Effector memory CD4-positive, alpha-beta T cell (primary cell): Measurements from ENCODE around the gene PRR3.

Source experiments
- DNase-seq, 3 donors: peaks; one replicate each; pipeline ENCODE4 v3.0.0-alpha.2; 2020
- H3K27ac ChIP-seq: 2 replicates; pipeline ENCODE4 v1.7.0; 2013; ENCODE audit warnings: mild to moderate bottlenecking, low read length, moderate library complexity; ENCODE audit not compliant: insufficient read depth, poor library complexity, severe bottlenecking
- H3K27me3 ChIP-seq: replicated peaks from 2 replicates; pipeline ENCODE4 v1.7.0; 2013; ENCODE audit warnings: mild to moderate bottlenecking, low read length; ENCODE audit not compliant: insufficient read depth, control insufficient read depth, poor library complexity, severe bottlenecking
- H3K36me3 ChIP-seq: 2 replicates; pipeline ENCODE4 v1.7.0; 2013; ENCODE audit warnings: mild to moderate bottlenecking, low read length, moderate library complexity; ENCODE audit not compliant: control insufficient read depth, insufficient read depth
- H3K4me1 ChIP-seq: 2 replicates; pipeline ENCODE4 v1.7.0; 2013; ENCODE audit warnings: low read length, mild to moderate bottlenecking; ENCODE audit not compliant: control insufficient read depth, insufficient read depth, poor library complexity, severe bottlenecking
- H3K4me3 ChIP-seq: 2 replicates; pipeline ENCODE4 v1.7.0; 2013; ENCODE audit warnings: low read length, low read depth, mild to moderate bottlenecking; ENCODE audit not compliant: insufficient read depth, poor library complexity, severe bottlenecking
- H3K9me3 ChIP-seq: 2 replicates; pipeline ENCODE4 v1.7.0; 2013; ENCODE audit warnings: mild to moderate bottlenecking, low read length, moderate library complexity; ENCODE audit not compliant: control insufficient read depth

Gene PRR3

GRCh38 chr6:30570263-30570662 lies 13.2 kb downstream of the PRR3 start:
- Histone ChIP-seq H3K27ac (peak overlapping the region; percentile 95), H3K4me3 (peak overlapping the region; percentile 81)

GRCh38 chr6:30570740-30571074 lies 13.6 kb downstream of the PRR3 start:
- Histone ChIP-seq H3K4me1 (peaks cover 22% of the 10 kb centered on the region), H3K36me3 (no peaks in the 10 kb centered on the region), H3K9me3 (no peaks in the 10 kb centered on the region), H3K4me3 (peak overlapping the region; percentile 81), H3K27ac (peak overlapping the region; percentile 95), H3K27me3 (no peaks in the 10 kb centered on the region)
- no peak for DNase-seq

More at GRCh38 chr6:30570263-30570662, 13.2 kb downstream of the PRR3 start:
- Histone ChIP-seq H3K9me3 (no peaks in the 10 kb centered on the region), H3K4me1 (peaks cover 22% of the 10 kb centered on the region), H3K27me3 (no peaks in the 10 kb centered on the region), H3K36me3 (no peaks in the 10 kb centered on the region)
- no peak for DNase-seq

- peak; percentile 99 for DNase-seq
- peak within 1 kb of the TSS; percentile 81 for H3K4me3 ChIP-seq
- no peaks in the 10 kb centered on the region for H3K27me3 ChIP-seq
- peak within 1 kb of the TSS; percentile 95 for H3K27ac ChIP-seq
- H3K4me1 ChIP-seq: peaks cover 22% of the 10 kb centered on the region
- H3K36me3 ChIP-seq: no peaks in the 10 kb centered on the region
- H3K9me3 ChIP-seq: no peaks in the 10 kb centered on the region
These were observed 14.1 kb downstream of the PRR3 start, which contains the start of gene ABCF1 for GRCh38 chr6:30571075-30571761. TSS of gene ABCF1 (plus strand) at chr6:30571442. CDS start at chr6:30571488, 46 bp downstream.

- Histone ChIP-seq H3K4me3 (peak overlapping the region; percentile 81), H3K9me3 (no peaks in the 10 kb centered on the region), H3K4me1 (peaks cover 22% of the 10 kb centered on the region), H3K27me3 (no peaks in the 10 kb centered on the region), H3K36me3 (peaks cover 3% of the 10 kb centered on the region), H3K27ac (peak overlapping the region; percentile 95)
- DNase-seq: no peak
These were observed 14.6 kb downstream of the PRR3 start for GRCh38 chr6:30571762-30572082.

- Histone ChIP-seq H3K4me1 (peaks cover 22% of the 10 kb centered on the region), H3K4me3 (peak overlapping the region; percentile 81), H3K36me3 (peaks cover 7% of the 10 kb centered on the region), H3K27ac (peak overlapping the region; percentile 95), H3K9me3 (no peaks in the 10 kb centered on the region), H3K27me3 (no peaks in the 10 kb centered on the region)
- DNase-seq: no peak
These were observed 15.1 kb downstream of the PRR3 start for GRCh38 chr6:30572148-30572547.

GRCh38 chr6:30573113-30573512 lies 16.0 kb downstream of the PRR3 start:
- peaks cover 22% of the 10 kb centered on the region for H3K4me1 ChIP-seq
- H3K27ac ChIP-seq: no peak overlapping the region
- H3K27me3 ChIP-seq: no peaks in the 10 kb centered on the region
- no peaks in the 10 kb centered on the region for H3K9me3 ChIP-seq
- H3K36me3 ChIP-seq: peaks cover 17% of the 10 kb centered on the region
- H3K4me3 ChIP-seq: no peak overlapping the region
- DNase-seq: no peak

GRCh38 chr6:30578051-30578450 lies 21.0 kb downstream of the PRR3 start:
- Histone ChIP-seq H3K9me3 (no peaks in the 10 kb centered on the region), H3K4me3 (no peak overlapping the region), H3K27me3 (no peaks in the 10 kb centered on the region), H3K36me3 (peaks cover 63% of the 10 kb centered on the region), H3K27ac (no peak overlapping the region), H3K4me1 (peaks cover 2% of the 10 kb centered on the region)
- DNase-seq: no peak

GRCh38 chr6:30583921-30584320 lies 26.8 kb downstream of the PRR3 start:
- Histone ChIP-seq H3K27me3 (no peaks in the 10 kb centered on the region), H3K9me3 (no peaks in the 10 kb centered on the region), H3K4me3 (no peak overlapping the region), H3K36me3 (peaks cover 89% of the 10 kb centered on the region), H3K4me1 (no peaks in the 10 kb centered on the region), H3K27ac (no peak overlapping the region)
- no peak for DNase-seq

GRCh38 chr6:30589754-30590358 lies 32.8 kb downstream of the PRR3 start:
- no peak overlapping the region for H3K27ac ChIP-seq
- H3K9me3 ChIP-seq: no peaks in the 10 kb centered on the region
- H3K27me3 ChIP-seq: no peaks in the 10 kb centered on the region
- no peak for DNase-seq
- no peak overlapping the region for H3K4me3 ChIP-seq
- peaks cover 69% of the 10 kb centered on the region for H3K36me3 ChIP-seq
- no peaks in the 10 kb centered on the region for H3K4me1 ChIP-seq

- H3K4me1 ChIP-seq: no peaks in the 10 kb centered on the region
- H3K9me3 ChIP-seq: no peaks in the 10 kb centered on the region
- no peaks in the 10 kb centered on the region for H3K27me3 ChIP-seq
- peaks cover 62% of the 10 kb centered on the region for H3K36me3 ChIP-seq
- DNase-seq: no peak
- H3K27ac ChIP-seq: no peak overlapping the region
- H3K4me3 ChIP-seq: no peak overlapping the region
These were observed 33.4 kb downstream of the PRR3 start for GRCh38 chr6:30590509-30590908.
